ENCODE measurements around the gene ADAM12.
"Not testable (repeated sequence)": the region's sequence is repeated elsewhere in the genome, so short reads cannot be mapped to it uniquely, and the experiment has no call there.

Gene ADAM12

DNA sequence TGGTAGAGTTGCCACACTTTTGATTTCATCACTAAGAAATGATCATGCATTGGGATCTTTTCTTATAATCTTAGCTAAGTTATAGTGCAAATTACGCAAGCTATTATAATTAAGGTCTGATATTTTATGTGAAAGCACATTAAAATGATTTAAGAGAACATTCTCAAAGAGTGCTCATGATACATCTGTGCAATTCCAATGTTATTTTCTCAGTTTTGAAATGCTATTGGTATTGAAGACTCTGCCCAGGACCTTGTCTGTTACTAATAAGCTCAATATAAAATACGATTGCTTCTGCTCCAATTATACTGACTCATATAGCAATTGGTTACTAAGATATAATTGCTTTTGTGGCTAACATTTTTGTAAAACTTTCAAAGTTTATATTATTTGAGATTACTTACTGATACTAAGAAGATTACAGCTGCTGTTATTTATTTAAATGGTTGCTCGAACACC lies 180.9 kb downstream of the ADAM12 start:
- FAIRE-seq: peak; percentile 46

DNA sequence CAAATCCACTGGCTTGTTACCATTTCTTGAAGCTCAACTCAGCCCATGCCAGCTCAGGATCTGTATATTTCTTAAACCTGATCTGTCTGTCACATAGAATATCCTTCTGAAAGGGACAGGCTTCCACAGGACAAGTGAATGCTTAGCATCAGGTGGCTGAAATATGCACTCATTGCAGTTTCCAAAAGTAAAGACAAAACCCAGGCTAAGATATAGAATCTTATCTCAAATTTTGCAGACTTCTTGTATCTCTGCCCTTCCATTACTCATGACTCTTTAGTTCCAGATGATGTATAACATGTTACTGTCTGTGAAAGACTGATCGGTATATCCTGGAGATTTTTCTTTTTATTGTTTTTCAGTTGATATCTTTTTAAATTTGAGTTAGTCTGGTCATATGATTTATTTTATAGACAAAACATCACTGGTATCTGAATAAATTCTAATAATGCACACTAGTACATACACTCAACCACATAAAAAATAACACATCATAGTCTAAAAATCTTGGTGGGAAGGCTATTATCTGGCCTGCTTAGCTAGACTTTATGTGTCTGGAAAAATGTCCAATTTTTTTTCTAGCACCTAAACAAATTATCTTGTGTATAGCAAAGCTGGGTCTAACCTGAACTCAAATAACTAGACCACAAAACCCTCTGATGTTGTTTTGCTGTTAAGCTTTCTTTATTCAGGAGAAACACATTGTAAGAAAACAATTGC lies 182.6 kb downstream of the ADAM12 start:
- FAIRE-seq: no peak

DNA sequence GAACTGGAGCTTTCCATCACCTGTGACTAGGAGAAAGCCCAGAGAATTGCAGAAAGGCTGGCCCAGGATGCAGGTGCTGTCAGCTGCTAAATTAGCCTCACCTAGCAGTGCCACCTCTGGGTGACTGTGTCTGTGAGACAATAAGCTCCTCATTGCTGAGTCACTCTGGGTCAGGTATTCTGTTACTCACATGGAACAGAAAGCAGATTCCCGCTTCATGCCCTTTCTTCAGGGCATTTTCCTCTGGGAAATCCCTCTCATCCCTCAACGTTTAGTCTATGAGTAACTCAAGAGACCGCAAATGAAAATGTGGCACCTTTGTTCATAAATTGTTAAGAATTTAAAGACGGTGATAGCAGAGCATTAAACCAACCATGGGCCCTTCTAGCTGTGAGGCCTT lies 184.0 kb downstream of the ADAM12 start:
- no peak for FAIRE-seq

DNA sequence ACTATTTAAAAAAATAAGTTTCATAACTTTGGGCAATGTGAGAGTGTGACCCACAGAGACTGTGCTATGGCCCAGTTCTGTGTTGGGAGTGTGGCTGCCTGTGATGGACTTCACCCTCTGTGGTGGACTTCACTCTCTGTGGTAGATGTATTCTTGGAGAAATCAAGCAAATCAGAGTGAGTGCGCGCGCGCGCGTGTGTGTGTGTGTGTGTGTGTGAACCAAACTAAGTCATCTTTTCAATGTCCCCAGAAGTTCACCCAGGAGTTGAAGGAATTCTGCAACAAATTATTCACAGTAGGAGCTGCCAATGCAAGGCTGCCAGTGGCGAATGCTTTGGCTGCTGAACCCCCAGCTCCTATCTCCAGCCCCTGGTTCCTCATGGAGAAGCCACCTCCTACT lies 184.5 kb downstream of the ADAM12 start:
- FAIRE-seq: no peak

DNA sequence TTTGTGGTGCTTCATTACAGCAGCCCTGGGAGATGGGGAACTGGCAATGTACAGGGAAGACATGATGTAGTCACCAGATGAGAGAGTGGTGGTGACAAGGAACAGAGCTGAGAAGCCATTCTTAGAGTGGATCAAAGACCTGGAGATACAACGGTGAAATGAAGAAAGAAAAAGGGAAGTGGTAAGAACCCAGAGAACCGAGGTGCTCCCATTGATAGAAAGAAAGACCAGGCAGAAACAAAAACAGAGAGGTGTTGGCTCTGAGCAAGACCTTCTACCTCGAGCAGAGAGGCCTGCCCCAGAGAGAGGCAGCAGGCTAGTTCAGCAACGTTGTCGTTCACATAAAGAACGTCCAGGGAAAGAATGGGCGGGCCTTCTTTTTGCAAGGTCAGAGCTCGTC lies 186.7 kb downstream of the ADAM12 start:
- no peak for FAIRE-seq

DNA sequence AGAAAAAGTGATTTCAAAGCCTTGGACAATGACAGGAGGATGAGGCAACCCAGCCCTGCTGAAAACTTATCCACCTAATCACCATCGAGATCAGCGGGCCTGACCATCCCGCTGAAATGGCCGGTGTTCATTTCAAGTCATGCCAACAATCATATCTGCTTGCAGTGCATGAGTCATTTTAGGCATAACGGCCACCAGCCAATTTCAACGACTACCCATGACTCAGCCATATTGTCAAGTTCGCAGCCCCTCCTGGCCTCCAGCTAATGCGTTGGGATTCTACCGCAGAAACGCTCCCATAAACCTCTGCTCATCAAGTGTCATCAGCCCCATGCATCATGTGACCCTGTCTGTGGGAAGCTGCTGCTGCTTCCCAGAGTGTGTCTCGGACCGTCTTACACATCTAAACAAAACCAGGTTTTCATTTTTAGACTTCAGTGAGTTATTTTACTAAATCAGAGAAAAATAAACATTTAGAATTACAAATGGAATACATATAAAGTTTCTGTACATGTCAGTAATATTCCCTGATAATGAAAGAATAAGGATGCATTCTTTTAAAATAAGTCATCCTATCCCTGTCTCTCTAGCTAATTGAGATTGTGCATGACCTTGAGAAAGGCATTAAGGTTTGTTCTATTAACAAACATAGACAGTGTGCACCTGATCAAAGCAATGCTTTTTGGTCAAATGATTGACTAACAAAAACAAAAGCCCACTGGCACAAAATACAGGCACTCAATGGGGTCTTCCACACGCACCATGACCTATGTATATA lies 188.9 kb downstream of the ADAM12 start:
- FAIRE-seq: no peak

DNA sequence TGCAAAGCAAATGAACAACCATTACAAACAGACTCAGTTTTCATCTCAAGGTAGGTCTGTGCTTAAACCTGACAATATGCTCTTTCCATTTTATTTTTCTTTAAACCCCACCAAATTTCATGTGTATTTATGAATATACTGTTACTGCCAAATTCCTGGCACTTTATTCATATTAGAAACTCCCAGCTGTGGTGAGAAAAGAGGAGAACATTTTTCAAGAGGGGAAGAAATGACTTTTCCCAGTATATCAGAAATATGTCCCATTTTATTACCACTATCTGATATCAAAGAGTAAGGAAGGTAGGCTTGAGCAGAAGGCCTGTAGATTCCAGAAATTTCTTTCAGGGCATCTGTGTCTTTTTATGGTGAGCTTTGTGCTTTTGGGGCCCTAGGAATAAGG lies 189.6 kb downstream of the ADAM12 start:
- FAIRE-seq: no peak

DNA sequence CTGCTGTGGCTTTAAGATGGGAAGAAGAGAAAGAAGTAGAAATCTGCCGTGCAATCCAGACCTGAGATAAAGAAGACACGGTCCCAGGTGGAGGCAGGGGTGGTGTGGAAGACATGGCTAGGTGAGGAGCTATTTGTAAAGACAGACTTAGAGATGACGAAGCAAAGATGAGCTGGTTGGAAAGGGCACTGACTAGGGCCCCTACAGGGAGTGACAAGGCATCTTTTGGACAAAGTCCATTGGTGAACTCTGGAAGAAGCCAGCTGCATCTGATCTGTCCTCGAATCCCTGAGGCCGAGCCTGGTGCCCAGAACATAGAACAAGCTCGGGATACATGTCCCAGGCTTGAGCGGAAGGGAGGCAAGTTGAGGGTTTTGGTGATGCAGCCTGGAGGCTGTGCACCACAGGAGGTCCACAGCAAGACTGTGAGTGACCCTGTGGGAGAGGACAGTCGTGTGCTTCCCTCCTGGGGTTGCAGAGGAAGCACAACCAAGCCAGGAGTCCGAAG lies 191.2 kb downstream of the ADAM12 start:
- FAIRE-seq: no peak

DNA sequence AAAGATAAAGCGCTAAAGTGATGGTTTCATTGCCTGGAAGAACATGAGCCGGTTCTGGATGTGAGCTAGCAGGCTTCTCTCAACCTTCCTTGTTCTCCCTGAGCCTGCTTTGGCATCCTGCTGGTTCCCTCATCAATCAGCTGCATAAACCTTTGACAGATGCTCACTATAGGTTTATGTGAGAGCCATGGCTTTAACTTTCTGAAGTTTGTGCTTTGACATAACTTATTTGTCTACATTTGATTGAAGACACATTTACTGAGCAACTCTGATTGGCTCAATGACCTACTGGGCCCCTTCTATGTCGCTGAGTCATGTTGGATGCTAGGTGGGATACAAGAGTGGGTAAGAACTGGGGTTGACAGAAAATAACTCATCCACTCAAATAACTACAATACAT lies 192.0 kb downstream of the ADAM12 start:
- no peak for FAIRE-seq

DNA sequence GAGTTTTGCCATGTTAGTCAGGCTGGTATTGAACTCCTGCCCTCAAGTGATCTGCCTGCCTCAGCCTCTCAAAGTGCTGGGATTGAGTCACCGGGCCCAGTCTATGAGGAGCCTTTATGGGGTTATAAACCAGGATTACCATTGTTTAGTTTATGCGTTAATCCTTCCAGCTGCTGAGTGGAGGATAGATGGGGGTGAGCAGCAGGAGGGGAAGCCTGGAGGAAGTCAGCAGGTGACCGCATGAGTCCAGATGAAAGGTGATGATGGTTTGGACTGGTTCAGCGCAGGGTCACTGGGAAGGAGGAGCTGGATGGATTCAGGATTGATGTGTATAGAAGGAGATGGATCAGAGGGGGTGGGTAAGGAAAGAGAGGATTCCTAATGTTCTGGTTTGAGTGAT lies 197.1 kb downstream of the ADAM12 start:
- no peak for FAIRE-seq

DNA sequence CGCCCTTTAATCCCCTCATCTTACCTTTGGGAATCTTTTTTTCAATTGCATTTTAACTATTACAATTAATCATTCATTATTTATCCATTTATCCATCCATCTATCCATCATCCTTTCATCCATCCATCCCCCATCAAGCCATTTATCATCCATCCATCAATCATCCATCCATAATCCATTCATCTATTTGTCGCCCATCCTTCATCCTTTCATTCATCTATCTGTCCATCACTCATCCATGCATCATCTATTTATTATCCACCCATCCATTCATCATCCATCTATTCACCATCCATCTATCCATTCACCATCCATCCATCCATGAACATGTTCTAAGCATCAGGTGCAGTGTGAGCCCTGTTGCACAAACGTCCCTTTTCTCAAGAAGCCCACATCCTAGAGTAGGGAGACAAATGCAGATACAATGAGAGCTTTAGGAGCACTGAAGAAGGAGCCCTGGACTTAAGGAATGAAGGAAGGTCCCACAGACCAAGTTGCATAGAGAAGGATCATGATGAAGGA lies 199.5 kb downstream of the ADAM12 start:
- no peak for FAIRE-seq

DNA sequence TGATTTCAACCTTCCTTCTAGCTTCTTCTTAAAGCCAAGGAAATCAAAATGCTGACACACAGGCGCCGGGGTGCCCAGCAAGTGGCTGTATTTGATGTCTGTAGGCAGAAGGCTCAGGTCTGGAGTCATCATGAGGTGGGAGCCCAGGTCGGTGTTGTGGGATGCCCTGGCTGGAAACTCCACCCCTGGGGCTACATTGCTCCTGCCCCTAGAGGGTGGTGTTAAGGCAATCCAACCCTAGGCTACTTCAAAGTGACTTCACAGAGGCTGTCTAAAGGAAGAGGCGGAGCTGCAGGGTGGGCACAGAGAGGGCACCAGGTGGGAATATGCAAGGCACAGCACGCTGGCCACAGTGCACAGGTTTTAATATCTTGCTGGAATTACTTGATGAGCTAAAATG lies 200.9 kb downstream of the ADAM12 start:
- no peak for FAIRE-seq

DNA sequence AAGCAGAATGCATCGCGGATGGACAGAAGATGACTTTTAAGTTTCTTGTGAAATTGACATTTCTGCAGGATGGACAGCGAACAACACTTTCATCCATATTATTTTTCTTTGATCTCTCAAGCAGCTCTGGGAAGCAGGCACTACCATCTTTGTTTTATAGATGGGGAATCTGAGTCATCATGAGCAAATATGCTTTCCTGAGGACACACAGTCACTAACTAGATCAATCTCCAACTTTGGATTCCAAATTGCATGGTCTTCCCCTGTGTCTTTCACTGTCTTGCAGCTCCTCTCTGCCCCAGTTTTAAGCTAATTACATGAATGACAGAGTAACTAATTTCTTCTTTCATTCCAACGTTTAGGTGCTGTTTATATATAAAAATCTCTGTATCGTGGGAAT lies 201.5 kb downstream of the ADAM12 start:
- FAIRE-seq: no peak

DNA sequence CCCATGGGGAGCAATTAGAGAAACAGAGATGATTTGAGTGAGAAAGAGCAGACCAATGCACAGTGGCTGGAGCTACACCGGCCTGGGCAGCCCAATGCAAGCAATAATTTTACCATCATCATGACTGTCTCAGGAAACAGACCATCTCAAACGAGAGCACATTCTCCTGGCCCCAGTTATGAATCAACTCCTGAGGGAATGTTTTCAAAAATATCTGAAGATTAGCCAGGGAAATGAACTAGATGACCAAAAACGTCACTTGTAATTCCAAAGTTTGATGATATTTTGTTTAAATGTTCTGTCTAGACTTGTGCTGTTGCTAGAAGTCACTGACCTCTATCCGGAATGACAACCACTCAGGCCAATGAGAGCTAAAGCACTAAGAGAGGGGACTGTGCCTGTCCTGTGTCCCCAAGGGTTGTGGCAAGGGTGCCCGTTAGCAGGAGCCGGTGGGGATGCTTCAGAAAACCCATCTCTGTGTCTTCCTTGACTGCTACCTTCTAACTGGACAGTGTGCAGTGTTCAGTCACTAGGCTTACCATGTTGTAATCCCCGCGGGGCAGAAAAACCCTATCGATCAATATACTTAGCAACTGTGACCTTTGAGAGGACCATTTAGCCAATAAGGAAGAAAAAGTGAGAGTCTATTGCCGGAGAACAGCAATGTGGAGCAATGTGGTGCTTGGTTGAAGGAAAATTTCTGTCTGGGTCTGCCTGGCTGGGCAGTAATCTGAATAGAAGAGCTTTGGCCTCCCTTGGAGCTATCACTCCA lies 202.4 kb downstream of the ADAM12 start:
- no peak for FAIRE-seq

DNA sequence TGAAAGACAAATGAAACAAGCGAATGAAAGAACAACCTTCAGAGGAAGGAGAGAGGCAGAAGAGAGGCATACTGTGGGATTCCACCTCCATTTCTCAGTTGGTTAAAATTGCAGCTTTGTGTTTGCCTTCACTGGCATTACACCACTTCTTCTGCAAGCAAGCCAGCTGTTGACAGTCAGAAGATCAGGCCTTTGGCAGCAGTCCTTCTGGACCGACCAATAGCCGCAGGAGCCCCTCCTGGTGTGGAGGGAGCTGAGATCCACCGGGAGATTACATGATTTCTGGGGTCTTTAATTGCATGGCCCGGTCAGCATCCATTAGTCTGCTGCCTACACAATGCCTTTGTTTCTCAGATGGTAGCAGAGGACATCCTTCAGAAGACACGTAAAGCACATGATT lies 206.7 kb downstream of the ADAM12 start:
- no peak for FAIRE-seq

DNA sequence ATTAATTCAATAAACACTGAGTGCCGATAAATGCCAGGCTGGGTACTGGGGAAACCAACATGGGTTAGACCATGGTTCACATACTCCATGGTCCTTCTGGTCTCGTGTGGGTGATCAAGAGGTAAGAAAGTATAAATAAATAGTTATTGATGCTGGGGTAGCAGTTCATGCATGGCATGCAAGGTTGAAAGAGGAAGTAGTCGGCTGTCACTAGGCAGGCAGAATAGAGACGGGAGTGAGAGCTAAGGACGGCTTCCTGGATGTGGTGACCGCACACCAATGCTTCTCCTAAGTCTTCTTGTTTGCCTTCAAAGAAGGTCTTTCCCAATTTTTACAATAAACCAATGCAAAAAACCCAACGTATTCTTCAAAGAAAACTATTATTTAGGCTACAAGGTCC lies 208.6 kb downstream of the ADAM12 start:
- FAIRE-seq: no peak

DNA sequence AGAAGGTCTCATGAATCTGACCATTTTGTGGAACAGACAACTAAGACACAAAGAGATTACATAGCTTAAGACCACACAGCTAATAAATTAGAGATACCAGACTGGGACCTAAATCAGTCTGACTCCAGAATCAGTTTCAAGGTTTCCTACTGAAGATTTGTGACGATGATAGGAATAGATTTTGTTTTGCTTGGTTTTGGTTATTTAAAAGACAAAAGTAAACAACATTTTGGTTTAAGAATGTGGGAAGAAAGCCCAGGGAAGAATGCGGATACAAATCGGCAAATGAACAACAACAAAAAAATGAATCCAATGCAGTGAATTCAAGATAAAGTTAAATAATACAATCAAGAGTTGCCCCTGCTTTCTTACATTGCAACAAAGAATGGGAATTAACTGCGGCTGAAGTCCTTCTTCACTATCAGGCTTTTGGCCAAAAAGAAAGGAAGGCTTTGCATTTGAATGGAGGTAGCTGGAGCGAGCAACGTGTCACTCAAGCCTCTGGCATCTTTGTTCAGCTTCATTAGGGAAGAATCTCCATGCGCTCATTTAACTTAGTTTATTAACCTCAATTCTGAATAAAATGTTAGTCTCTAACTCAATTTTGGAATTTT lies 210.8 kb downstream of the ADAM12 start:
- FAIRE-seq: peak; percentile 95

DNA sequence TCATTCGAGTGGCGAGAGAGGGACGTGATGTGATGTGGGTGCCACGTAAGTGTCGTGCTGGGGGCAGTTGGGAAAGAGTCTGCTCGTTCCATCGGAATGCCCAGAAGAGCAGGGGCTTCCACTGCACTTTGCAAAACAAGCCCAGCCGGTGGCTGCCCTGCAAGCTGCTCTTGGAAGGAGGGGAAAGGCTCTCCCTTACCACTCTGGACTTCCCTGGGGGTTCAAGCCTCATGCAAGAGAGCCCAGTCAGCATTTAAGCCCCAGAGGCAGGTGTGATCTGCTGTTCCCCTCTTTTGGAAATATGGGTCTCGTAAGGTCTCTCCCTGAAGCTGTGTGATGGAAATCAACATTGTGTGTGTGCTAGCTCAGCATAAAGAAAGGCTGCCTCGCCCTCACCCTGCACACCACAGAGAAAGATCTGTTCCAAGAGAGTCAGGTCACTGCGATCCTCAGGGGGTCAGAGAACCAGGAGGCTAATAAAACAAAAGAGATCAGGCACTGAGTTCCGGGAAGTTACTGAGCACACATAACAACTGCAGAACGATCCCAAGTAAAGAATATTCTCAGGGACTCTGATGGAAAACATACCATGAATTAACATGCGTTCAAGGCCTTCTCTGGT lies 212.5 kb downstream of the ADAM12 start:
- FAIRE-seq: peak; percentile 83

DNA sequence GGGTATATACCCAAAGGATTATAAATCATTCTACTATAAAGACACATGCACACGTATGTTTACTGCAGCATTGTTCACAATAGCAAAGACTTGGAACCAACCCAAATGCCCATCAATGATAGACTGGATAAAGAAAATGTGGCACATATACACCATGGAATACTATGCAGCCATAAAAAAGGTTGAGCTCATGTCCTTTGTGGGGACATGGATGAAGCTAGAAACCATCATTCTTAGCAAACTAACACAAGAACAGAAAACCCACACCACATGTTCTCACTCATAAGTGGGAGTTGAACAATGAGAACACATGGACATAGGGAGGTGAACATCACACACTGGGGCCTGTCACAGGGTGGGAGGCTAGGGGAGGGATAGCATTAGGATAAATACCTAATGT lies 215.5 kb downstream of the ADAM12 start:
- not testable (repeated sequence) for FAIRE-seq

DNA sequence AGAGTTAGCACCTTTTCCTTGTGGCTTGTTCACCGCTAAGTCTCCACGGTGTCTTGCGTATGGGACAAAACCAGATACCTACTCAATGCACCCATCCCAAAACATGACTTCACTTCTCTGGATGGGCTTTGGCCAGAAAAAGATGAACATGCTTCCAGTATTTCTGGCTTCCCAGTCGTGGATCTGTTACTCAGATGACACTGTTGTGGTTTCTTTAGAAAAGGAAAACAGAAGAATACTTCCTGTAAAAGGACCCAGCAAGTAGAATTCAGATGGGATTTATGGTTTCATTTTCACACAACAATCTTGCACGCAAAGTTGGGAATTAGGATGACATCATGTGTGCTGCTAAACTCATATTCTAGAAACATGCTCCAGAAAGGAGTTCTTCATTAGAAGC lies 216.7 kb downstream of the ADAM12 start:
- peak; percentile 86 for FAIRE-seq

DNA sequence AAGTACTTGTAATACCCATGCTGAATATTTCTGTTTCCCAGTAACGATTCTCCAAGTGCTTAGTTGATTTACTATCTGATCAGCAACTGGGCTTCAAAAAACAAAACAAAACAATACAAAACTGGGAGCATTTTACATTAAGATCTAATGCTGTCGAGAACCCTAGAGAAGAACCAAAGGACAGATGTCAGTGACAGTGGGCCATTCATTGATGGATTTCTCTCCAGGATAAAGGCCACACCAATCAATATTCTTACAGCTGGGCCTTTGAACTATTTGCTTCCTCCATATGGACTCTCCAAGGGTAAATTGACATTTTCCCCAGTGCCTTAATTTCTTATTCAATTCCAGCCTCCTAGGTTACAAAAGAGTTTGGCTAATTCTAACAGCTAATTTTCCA lies 217.5 kb downstream of the ADAM12 start:
- FAIRE-seq: no peak

DNA sequence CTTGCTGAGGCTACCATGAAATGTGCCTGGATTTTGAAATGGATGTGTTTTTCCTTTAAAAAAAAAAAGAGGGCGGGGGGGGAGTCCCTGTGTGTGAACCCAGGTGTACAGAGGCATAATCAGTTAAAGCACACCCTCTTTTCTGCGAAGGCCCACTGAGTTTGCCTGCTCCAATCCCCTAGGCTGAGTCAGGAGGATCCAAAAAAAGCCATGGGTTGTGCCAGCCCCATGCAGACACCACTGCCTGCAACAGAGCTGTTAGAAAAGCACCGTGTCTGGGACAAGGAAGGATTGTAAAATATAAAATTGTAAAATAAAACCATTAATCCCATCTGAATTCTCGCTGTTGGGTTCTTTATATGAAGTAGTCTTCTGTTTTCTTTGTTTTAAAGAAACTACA lies 217.9 kb downstream of the ADAM12 start:
- FAIRE-seq: no peak

Measured in endometrium (tissue), 2 donors.